GM23248 (cell line): Measurements from ENCODE around the gene USP25.

Experiments used
- EZH2 ChIP-seq: fragments of 200-600 bp; sonication (generic); IDR thresholded peaks from 2 replicates; pipeline ENCODE4 v1.6.1; 2018; ENCODE audit warnings: antibody characterized with exemption, mild to moderate bottlenecking; ENCODE audit not compliant: insufficient read depth, poor library complexity, severe bottlenecking
- EZH2phosphoT487 ChIP-seq: fragments of 200-600 bp; sonication (generic); IDR thresholded peaks from 2 replicates; pipeline ENCODE4 v1.6.1; 2018; ENCODE audit warnings: antibody characterized with exemption, moderate library complexity, mild to moderate bottlenecking, low read depth; ENCODE audit not compliant: insufficient read depth

DNA sequence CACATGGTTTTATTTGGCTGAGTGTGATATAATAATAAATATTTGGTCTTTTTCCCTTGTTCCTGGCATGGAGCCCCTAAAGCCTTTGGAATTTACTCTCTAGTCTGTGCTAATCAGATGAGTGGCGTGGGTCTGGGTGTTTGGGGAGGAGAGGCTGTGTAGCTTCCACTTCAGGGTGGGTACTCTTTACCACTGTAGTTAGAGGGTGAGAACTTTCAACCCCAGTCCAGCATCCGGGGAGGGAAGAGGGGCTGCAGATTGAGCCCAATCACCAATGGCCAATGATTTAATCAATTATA lies 20.0 kb downstream of the USP25 start:
- TF ChIP-seq EZH2 (no peak), EZH2phosphoT487 (no peak)
